ENCODE measurements around the gene BCAS3.

DNA sequence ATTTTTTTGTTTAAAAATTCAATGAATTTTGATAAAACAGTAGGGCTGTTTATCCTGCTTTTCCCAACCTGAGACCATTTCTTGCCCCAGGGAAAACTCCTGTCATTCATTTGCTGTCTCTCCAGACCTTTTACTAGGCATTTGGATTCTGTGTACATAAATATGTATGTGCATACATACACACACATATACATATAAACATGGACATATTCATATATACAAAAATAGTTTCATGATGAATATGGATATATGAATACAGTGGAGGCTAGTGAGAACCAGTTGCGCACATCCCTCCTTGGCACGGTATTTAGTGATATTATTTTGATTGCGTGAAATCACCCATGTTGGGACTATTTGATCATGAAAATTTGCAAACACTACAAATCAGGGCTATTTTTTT is 269.9 kb downstream of the BCAS3 start:
- TF ChIP-seq, protein P1, sequence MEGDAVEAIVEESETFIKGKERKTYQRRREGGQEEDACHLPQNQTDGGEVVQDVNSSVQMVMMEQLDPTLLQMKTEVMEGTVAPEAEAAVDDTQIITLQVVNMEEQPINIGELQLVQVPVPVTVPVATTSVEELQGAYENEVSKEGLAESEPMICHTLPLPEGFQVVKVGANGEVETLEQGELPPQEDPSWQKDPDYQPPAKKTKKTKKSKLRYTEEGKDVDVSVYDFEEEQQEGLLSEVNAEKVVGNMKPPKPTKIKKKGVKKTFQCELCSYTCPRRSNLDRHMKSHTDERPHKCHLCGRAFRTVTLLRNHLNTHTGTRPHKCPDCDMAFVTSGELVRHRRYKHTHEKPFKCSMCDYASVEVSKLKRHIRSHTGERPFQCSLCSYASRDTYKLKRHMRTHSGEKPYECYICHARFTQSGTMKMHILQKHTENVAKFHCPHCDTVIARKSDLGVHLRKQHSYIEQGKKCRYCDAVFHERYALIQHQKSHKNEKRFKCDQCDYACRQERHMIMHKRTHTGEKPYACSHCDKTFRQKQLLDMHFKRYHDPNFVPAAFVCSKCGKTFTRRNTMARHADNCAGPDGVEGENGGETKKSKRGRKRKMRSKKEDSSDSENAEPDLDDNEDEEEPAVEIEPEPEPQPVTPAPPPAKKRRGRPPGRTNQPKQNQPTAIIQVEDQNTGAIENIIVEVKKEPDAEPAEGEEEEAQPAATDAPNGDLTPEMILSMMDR (IDR thresholded peaks at IDR 0.05; ENCODE audit: low read depth, low read length, poor library complexity, severe bottlenecking) = no peak
- no peak for TF ChIP-seq EZH2phosphoT487 (IDR thresholded peaks at IDR 0.05; ENCODE audit: borderline replicate concordance, low read length)

Measured in DOHH2 (cell line).